ENCODE measurements around the gene SFI1.
"Not testable (repeated sequence)": the region's sequence is repeated elsewhere in the genome, so short reads cannot be mapped to it uniquely, and the experiment has no call there.

Gene SFI1, protein sequence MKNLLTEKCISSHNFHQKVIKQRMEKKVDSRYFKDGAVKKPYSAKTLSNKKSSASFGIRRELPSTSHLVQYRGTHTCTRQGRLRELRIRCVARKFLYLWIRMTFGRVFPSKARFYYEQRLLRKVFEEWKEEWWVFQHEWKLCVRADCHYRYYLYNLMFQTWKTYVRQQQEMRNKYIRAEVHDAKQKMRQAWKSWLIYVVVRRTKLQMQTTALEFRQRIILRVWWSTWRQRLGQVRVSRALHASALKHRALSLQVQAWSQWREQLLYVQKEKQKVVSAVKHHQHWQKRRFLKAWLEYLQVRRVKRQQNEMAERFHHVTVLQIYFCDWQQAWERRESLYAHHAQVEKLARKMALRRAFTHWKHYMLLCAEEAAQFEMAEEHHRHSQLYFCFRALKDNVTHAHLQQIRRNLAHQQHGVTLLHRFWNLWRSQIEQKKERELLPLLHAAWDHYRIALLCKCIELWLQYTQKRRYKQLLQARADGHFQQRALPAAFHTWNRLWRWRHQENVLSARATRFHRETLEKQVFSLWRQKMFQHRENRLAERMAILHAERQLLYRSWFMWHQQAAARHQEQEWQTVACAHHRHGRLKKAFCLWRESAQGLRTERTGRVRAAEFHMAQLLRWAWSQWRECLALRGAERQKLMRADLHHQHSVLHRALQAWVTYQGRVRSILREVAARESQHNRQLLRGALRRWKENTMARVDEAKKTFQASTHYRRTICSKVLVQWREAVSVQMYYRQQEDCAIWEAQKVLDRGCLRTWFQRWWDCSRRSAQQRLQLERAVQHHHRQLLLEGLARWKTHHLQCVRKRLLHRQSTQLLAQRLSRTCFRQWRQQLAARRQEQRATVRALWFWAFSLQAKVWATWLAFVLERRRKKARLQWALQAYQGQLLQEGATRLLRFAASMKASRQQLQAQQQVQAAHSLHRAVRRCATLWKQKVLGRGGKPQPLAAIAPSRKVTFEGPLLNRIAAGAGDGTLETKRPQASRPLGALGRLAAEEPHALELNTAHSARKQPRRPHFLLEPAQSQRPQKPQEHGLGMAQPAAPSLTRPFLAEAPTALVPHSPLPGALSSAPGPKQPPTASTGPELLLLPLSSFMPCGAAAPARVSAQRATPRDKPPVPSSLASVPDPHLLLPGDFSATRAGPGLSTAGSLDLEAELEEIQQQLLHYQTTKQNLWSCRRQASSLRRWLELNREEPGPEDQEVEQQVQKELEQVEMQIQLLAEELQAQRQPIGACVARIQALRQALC

DNA sequence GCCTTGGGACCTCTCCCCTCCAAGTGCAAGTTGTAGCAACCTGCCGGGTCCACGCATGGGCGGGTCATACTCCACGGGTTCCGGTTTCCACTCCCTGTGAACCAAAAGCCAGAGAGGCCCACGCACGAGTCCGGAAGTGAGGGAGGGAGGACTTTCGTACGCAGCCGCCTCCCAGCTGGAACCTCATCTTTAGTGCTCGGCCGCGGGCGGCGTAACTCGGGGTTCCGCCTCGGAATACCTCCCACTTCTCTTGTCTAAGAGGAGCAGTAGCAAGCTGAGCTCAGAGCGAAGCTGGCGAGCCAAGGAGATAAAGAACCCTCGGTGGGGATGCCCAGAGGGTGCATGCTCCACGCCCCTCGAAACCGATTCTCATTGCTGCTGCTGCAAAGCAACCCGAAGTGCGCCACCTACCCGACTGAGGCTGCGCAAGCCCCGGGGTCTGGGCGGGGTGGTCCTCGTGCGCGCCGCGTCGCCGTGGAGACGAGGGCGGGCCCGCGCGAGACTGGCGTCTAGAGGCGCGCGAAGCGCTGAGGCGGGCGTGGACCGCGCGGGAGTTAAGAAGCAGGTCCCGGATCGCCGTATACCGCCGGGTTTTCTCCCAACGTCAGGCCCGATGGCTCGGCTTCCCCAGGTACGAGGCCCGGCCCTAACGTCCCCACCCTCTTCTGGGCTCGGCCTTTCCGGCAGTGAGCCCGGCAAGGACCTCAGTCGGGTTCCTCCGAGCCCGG, at the start of gene SFI1:
Gene SFI1 (plus strand): TSS at position 530 of the 728 bp plus-strand sequence. CDS start 11,749 bp downstream, outside the sequence.
- DNase-seq, result peak; percentile 96

DNA sequence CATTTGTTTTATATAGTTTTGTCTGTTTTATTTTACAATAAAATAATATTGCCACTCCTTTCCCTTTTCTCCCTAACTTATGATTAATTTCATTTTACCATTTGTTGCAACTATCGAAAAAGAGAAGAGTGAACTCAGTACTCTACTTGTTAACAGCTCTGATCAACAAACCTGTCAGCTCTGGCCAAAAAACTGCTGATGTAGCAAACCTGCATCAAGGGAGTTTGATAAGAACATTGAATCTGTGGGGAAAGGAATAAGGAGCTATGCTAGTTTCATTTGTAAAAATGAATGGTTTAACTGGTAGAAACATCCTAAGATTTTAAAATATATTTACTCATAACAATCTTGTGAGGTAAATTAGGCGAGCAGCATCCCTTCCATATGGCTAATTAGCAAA, 49.6 kb upstream of the SFI1 start:
- DNase-seq, result no peak

DNA sequence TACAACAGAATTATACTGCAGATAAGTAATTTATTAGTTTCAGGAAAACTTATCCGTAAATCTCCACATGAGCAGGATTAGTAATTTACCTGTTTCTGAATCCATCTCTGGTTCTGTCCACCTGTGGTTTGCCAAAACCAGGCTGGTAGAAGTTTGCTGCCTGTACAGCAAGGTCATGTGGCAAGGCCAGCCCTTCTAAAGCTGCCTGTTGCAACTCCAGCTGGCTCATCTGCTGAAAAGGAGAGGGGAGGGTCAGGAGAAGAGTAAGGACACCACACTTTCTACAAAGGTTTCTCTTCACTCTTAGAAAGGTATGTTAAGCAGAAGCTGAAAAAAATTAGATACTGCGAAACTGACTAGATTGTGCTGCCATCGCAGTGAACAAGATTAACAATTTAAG, 49.0 kb upstream of the SFI1 start:
- no peak for DNase-seq

DNA sequence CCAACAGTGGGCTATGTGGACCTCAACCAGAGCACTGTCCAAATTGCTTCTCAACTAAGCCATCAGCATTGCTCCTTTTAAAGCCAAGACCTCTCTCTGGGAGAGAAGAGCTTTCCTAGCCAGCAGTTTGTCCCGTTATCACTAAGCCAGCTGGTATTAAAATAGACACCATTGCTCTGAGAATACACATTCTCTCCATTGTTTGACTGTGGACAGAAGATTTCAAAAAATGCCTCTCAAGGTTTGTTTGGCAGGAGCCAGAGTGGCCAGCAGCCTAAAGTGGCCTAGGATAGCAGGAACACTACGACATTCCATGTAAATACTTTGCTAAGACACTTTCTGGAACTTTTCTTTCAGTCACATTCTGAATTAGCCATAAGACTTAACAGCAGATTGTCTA, 48.0 kb upstream of the SFI1 start:
- no peak for DNase-seq

DNA sequence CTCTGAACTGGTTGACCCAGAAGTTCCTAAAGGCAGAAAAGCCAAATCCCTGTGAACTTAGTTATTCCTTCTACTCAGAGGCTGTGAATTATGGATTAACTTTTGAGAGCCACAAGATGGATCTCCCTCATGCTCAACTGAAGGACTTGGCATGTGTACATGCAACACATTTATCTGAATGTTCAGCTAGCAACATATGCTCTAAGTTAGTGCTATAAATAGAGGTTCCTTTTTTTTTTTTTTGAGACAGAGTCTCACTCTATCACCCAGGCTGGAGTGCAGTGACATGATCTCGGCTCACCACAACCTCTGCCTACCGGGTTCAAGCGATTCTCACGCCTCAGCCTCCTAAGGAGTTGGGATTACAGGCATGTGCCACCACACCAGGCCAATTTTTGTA, 46.8 kb upstream of the SFI1 start:
- DNase-seq, result no peak

DNA sequence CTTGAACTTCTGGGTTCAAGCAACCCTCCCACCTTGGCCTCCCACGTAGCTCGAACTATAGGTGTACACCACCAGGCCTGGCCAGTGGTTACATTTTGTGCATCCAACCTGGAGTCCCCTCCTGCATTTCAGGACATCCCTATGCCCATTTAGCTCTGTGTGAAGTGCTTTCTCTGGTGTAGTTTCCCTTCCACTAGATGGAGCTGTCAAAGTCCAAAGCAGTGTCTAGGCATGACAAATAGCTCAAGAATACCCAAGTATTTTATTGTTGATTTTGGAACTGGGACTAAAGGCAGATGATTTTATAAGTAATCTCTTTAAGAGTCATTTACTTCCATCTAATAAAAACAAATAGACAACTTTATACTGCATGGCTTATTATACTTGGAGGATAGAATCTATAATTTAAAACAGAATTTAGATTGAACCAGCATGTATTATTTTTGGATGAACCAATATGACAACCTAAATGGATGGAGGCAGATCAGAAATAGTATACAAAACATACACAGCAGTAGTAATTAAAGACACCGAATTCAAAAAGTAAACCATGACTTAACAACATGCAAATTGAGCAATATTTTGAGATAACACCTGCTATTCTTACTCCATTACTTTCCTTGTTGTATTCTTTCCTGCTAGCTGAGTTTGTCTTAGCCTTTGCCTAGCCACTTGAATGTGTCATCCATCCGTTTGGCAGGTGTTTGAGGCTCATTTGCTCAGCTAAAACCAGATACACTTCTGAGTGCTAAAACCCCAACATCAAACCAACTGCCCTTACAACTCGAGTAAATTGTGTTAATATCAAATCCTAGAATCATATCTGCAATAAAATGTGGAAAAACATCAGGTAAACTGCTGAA, 44.4 kb upstream of the SFI1 start:
- no peak for DNase-seq

DNA sequence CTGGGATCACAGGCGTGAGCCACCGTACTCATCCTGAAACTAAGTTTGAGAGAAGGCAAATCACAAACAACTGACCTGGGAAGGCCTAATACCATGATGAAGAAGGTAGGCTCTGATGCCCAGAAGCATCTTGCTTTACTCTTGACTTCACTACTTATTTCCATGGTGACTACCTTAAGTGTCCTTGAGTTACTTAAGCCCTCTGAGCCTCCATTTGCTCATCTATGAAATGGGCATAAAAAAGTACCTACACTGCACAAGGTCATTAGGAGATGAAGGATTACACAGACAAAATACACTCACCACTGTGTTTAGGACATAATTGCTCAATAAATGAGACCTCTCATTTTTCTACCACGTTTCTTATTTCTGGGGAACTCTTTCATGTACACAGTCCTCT, 34.6 kb upstream of the SFI1 start:
- no peak for DNase-seq

DNA sequence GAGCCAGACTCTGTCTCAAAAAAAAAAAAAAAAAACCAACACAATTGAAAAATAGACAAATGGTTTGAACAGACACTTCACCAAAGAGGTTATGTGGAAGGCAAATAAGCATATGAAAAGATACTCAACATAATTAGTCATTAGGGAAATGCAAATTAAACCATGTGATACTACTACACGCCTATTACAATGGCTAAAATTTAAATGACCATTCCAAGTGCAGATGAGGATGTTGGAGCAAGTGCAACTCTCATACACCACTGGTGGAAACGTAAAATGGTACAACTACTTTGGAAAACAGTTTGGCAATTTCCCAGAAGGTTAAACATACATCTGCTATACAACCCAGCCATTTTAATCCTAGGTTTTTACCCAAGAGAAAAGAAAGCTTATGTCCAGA, 31.0 kb upstream of the SFI1 start:
- no peak for DNase-seq

DNA sequence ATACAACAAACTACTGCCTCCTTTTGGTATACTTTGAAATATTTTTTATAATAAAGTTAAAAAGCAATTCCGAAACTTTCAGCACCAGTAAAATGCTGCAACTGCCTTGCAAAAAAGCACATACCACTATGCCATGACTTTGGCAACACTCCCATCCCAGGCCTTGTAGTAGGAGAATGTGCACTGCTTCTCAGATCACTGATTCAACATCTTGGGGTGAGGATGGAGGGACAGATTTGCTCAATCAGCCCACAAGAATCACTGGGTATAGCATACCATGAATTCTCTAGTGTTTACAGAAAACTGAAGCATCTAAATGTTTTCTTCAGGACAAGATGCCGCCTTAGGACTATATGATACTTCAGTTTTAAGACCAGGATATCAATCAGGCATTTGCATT, 21.6 kb upstream of the SFI1 start:
- DNase-seq, result no peak

DNA sequence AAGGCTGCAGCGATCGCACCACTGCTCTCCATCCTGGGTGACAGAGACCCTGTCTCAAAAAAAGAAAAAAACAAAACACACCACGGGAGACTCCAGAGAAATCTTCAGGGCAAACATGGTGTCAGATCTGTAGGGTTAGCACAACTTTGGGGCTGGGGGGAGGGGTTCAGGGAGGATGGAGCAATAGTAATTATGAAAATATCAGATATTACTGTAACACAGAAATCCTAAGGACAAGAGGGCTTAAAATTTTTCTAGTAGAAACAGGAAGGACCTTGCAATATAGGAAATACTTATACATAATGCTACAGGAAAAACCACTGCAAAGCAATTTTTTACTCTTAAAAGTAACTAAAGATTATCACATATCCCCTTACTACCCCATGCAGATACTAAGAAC, 20.5 kb upstream of the SFI1 start:
- no peak for DNase-seq

DNA sequence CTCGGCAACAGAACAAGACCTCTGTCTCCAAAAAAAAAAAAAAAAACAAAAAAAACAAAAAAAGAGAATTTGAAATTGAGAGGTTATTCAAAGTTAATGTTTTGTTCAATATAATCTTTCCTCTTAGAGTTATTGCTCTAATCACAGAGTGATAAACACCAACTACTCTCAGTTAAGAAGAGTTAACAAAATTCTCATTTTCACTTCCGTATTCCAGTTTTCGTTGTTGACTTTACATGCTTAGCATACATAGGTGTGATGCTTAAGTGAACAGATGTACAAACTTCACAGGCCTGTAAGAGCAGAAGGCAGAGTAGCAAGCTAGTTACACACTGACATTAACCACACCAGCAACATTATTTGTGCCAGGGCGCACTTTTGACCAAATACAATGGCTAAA, 19.0 kb upstream of the SFI1 start:
- no peak for DNase-seq

DNA sequence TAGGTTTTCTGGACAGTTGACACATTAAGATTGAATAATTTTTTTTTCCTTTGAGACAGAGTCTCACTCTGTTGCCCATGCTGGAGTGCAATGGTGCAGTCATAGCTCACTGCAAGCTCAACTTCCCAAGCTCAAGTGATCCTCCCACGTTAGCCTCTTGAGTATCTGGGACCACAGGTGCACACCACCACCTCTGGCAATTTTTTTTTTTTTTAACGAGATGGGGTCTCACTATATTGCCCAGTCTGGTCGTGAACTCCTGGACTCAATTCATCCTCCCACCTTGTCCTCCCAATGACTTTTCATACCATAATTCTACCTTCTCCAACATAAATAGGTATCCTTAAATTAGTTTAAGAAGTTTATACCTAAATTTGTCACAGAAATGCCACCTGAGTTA, 15.2 kb upstream of the SFI1 start:
- DNase-seq, result no peak

DNA sequence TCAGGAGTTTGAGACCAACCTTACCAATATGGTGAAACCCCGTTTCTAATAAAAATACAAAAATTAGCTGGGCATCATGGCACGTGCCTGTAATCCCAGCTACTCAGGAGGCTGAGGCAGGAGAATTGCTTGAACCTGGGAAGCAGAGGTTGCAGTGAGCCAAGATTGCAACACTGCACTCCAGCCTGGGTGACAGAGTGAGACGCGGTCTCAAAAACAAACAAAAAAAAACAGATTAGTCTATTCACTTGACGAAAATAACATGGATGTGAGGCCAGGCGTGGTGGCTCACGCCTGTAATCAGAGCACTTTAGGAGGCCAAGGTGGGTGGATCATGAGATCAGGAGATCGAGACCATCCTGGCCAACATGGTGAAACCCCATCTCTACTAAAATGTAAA, 13.9 kb upstream of the SFI1 start:
- DNase-seq, result not testable (repeated sequence)

DNA sequence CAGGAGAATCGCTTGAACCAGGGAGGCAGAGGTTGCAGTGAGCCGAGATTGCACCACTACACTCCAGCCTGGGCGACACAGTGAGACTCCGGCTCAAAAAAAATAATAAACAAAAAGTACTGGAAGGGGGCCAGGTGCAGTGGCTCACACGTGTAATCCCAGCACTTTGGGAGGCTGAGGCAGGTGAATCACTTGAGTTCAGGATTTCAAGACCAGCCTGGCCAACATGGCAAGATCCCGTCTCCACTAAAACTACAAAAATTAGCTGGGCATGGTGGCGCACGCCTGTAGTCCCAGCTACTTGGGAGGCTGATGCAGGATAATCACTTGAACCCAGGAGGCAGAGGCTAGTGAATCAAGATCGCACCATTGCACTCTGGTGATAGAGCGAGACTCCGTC, 10.0 kb upstream of the SFI1 start:
- not testable (repeated sequence) for DNase-seq

DNA sequence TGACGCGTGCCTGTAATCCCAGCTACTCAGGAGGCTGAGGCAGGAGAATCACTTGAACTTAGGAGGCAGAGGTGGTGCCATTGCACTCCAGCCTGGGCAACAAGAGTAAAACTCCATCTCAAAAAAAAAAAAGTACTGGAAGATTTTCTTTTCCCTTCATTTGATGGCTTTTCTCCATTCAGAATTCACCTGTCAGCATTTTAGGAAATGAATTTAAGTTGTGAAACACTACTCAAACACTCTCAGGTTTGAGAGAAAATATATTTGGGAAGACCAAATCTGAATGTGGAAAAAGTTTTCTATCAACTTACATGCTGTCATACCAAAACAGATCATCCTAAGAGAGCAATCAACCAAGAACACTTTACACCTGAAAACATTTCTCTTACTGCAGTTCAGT, 9.4 kb upstream of the SFI1 start:
- no peak for DNase-seq

DNA sequence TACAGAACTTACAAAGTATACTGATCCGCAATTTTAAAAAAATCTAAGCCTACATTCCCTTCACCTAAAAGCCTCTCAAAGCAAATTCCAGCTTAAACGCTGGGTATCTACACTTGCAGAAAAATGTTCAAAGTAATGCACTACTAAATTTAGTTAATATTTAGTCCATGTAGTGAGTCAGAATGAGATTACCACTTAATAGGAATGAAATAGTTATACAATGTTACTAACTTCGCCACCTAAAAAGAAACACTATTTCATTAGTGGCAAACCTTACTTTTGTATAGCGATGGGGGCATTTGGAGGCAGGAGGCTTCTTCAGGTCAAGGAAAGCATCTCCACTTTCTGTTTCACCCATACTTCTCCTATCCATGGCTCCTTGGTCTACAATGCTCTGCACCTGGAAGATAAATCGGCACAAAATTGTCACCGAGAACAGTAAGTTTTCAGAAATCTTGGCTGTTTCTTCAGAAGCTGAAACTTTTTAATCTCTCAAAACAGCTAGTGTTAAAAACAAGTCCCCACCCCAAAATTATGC, 7.9 kb upstream of the SFI1 start:
- DNase-seq, result no peak

DNA sequence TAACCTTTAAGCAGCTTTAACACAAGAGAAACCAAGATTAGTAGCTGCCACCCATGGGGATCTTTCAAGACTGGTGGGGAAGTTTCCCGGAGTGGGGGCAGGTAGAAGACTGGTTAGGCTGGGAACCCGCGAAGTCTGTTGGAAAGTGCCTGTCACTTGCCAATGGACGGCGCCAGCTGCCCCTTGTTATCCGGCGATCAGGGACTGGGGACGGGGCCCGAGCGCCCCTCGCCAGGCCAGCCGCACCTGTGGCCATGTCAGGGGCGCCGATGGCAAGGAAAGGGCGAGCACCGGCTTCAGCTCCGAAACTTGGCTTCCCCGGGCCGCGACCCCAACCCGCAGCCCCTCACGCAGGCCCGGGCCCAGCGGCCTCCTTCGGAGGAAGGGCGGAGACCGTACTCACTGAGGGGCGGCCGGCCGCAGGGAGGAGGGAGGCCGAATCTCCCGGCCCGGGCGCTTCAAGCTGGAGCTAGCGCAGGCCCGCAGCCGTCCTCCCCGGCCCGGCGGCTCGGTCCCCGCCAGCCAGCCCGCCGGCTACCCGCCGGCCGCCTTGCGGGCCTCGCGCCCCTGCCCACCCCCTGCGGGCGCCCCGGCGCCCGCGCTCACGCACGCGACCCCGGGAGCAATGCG, 7.2 kb upstream of the SFI1 start:
- DNase-seq, result peak; percentile 32

DNA sequence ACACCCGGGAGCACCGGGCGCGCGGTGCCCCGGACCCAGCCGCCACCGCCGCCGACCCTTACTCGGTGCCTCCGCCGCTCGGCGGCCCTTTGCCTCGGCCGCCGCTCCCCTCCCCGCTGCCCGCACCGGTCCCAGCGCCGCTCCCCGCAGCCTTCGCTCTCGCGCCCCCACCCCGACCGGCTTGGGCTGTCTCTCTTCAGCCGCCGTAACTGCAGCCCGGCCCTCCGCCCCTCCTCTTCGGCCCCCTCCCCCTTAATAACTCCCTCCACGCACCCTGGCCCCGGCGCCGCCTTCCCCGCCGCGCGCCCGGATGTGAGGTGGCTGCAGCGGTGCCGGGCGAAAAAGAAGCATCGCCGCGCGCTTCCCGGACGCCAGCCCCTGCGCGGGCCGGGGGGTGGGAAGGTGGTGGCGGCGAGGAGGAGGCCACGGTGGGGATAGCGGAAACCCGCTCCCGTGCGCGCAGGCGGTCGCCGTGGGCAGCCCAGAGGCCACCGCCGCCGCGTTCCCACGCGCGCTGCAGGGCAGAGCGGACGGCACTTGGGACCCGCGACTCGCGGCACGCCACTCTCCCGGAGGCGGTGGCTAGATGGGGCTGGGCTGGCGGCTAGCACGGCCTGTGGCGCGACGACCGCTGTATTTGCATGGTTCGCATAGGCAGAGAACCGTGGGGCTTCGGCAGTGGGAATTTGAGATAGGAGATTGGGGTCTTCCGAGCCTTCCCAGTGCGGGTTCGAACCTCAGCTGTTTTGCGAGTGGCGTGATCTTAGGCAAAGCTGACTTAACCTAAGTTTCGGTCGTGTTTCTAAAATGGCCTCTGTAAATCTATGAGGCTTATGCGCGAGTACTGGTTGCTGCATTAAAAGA, 6.5 kb upstream of the SFI1 start, which contains the start of gene EIF4ENIF1:
Gene EIF4ENIF1 (minus strand): TSS at position 211 of the 864 bp plus-strand sequence. CDS start 1,124 bp downstream, outside the sequence.
- DNase-seq, result peak; percentile 84

DNA sequence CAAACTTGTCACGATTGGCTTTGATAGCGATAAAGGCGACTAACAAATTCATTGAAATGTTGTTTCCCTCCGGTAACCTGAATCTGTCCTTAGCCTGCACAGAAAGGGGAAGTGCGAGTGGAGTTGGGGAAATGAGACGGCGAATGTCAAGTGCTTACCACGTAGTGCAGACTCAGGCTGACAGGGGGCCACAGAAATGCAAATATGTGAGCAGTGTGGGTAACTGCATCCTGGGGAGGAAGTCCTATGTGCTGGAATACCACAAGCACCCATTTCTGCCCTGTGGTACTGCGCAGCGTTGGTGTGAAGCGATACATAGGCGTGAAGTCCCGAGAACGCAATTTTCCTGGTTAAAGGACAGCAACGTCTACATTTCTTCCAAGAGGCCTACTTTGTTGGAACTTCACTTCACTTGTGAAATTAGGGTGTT, 5.8 kb upstream of the SFI1 start:
- DNase-seq, result peak; percentile 50

Data from stimulated activated naive CD4-positive, alpha-beta T cell treated with Interleukin-2 at 50 U/mL for 16 hours (primary cell).